HAP-1 (cell line): ENCODE data around the gene GAST.

Source experiments
- DNase-seq, 2 experiments: peaks; one replicate each; pipeline ENCODE4 v3.0.0-alpha.2; 2016 to 2020; ENCODE audit warnings: low spot score in 2 of 2
- H3K27me3 ChIP-seq: fragments of 250-450 bp; sonication (Bioruptor Pico); 2 replicates; pipeline ENCODE4 v1.5.1; 2020; ENCODE audit warnings: low read depth, mild to moderate bottlenecking, moderate library complexity
- H3K36me3 ChIP-seq: fragments of 250-450 bp; sonication (Bioruptor Pico); replicated peaks from 2 replicates; pipeline ENCODE4 v1.5.1; 2020; ENCODE audit warnings: mild to moderate bottlenecking
- H3K4me1 ChIP-seq: fragments of 250-450 bp; sonication (Bioruptor Pico); 2 replicates; pipeline ENCODE4 v1.5.1; 2020; ENCODE audit warnings: mild to moderate bottlenecking
- H3K4me3 ChIP-seq: fragments of 250-450 bp; sonication (Bioruptor Pico); 2 replicates; pipeline ENCODE4 v1.5.1; 2020; ENCODE audit warnings: mild to moderate bottlenecking, moderate library complexity
- H3K9me3 ChIP-seq: fragments of 250-450 bp; sonication (Bioruptor Pico); 2 replicates; pipeline ENCODE4 v1.5.1; 2020; ENCODE audit warnings: mild to moderate bottlenecking, moderate library complexity
- in situ Hi-C: fragments of 300-500 bp; cut with MboI; formaldehyde crosslinking; loops from 3 replicates; pipeline ENCODE4 v1.14.3; 2020; ENCODE audit warnings: low sequenced_read_pairs, inconsistent platforms, mixed read lengths

GAST gene

GRCh38 chr17:41710472-41711090, 1.6 kb upstream of the GAST start:
- DNase-seq = peak in 1 of 2 experiments; percentile 48

GRCh38 chr17:41717408-41718286, 5.5 kb downstream of the GAST start:
- no peak for DNase-seq
- in situ Hi-C loops = no loop called here
- Histone ChIP-seq H3K36me3 (no peaks in the 10 kb centered on the region), H3K4me1 (peaks cover 3% of the 10 kb centered on the region), H3K4me3 (no peak overlapping the region), H3K9me3 (no peaks in the 10 kb centered on the region), H3K27me3 (no peaks in the 10 kb centered on the region)

More at GRCh38 chr17:41710472-41711090, 1.6 kb upstream of the GAST start:
- Histone ChIP-seq H3K9me3 (no peaks in the 10 kb centered on the region), H3K4me1 (peaks cover 6% of the 10 kb centered on the region), H3K27me3 (no peaks in the 10 kb centered on the region), H3K36me3 (no peaks in the 10 kb centered on the region), H3K4me3 (no peak overlapping the region)
- in situ Hi-C loops = no loop called here

- Histone ChIP-seq H3K9me3 (no peaks in the 10 kb centered on the region), H3K36me3 (no peaks in the 10 kb centered on the region), H3K27me3 (no peaks in the 10 kb centered on the region), H3K4me3 (no peak overlapping the region), H3K4me1 (peaks cover 3% of the 10 kb centered on the region)
- in situ Hi-C loops = no loop called here
- no peak for DNase-seq
Observed at GRCh38 chr17:41718287-41718645, 6.1 kb downstream of the GAST start.

- no peaks in the 10 kb centered on the region for H3K36me3 ChIP-seq
- no peak for DNase-seq
- no peaks in the 10 kb centered on the region for H3K27me3 ChIP-seq
- in situ Hi-C loops = no loop called here
- peaks cover 3% of the 10 kb centered on the region for H3K4me1 ChIP-seq
- no peaks in the 10 kb centered on the region for H3K9me3 ChIP-seq
- H3K4me3 ChIP-seq = no peak overlapping the region
Observed at GRCh38 chr17:41722231-41722630, 10.1 kb downstream of the GAST start.

- Histone ChIP-seq H3K4me3 (no peak overlapping the region), H3K27me3 (no peaks in the 10 kb centered on the region), H3K36me3 (no peaks in the 10 kb centered on the region), H3K9me3 (no peaks in the 10 kb centered on the region), H3K4me1 (no peaks in the 10 kb centered on the region)
- in situ Hi-C loops = no loop called here
- DNase-seq = no peak
Observed at GRCh38 chr17:41723801-41724475, 11.8 kb downstream of the GAST start.

- no peaks in the 10 kb centered on the region for H3K36me3 ChIP-seq
- no peaks in the 10 kb centered on the region for H3K4me1 ChIP-seq
- no peak for DNase-seq
- no peaks in the 10 kb centered on the region for H3K27me3 ChIP-seq
- in situ Hi-C loops = no loop called here
- no peak overlapping the region for H3K4me3 ChIP-seq
- H3K9me3 ChIP-seq = no peaks in the 10 kb centered on the region
Observed at GRCh38 chr17:41724476-41725050, 12.4 kb downstream of the GAST start.

- in situ Hi-C loops = no loop called here
- H3K9me3 ChIP-seq = no peaks in the 10 kb centered on the region
- H3K4me3 ChIP-seq = no peak overlapping the region
Observed at GRCh38 chr17:41725134-41725533, 13.0 kb downstream of the GAST start.

GRCh38 chr17:41728056-41728455, 15.9 kb downstream of the GAST start:
- Histone ChIP-seq H3K27me3 (no peaks in the 10 kb centered on the region), H3K4me3 (no peak overlapping the region), H3K9me3 (no peaks in the 10 kb centered on the region), H3K4me1 (no peaks in the 10 kb centered on the region), H3K36me3 (no peaks in the 10 kb centered on the region)
- DNase-seq = no peak
- in situ Hi-C loops = no loop called here

More at GRCh38 chr17:41725134-41725533, 13.0 kb downstream of the GAST start:
- H3K4me1 ChIP-seq = no peaks in the 10 kb centered on the region
- no peaks in the 10 kb centered on the region for H3K36me3 ChIP-seq
- no peak for DNase-seq
- no peaks in the 10 kb centered on the region for H3K27me3 ChIP-seq

GRCh38 chr17:41730479-41730878, 18.3 kb downstream of the GAST start:
- in situ Hi-C loops = no loop called here
- Histone ChIP-seq H3K27me3 (peaks cover 8% of the 10 kb centered on the region), H3K4me3 (no peak overlapping the region), H3K36me3 (no peaks in the 10 kb centered on the region), H3K4me1 (0 out of 2 replicates have a peak, but pooled peaks cover 3% of the 10 kb centered on the region), H3K9me3 (no peaks in the 10 kb centered on the region)
- DNase-seq = no peak

- in situ Hi-C loops = no loop called here
- DNase-seq = no peak
- Histone ChIP-seq H3K27me3 (peaks cover 17% of the 10 kb centered on the region), H3K4me3 (no peak overlapping the region), H3K9me3 (no peaks in the 10 kb centered on the region), H3K4me1 (0 out of 2 replicates have a peak, but pooled peaks cover 3% of the 10 kb centered on the region), H3K36me3 (no peaks in the 10 kb centered on the region)
Observed at GRCh38 chr17:41731836-41732235, 19.7 kb downstream of the GAST start.

- H3K9me3 ChIP-seq = no peaks in the 10 kb centered on the region
- no peak for DNase-seq
- no peaks in the 10 kb centered on the region for H3K36me3 ChIP-seq
- H3K4me3 ChIP-seq = peak overlapping the region; percentile 75
- peaks cover 6% of the 10 kb centered on the region; the same call in 1 of the 2 replicates for H3K4me1 ChIP-seq
- peaks cover 27% of the 10 kb centered on the region for H3K27me3 ChIP-seq
- in situ Hi-C loops = no loop called here
Observed at GRCh38 chr17:41733348-41734138, 21.4 kb downstream of the GAST start.

- Histone ChIP-seq H3K27me3 (peaks cover 27% of the 10 kb centered on the region), H3K4me3 (peak within 1 kb of the TSS; percentile 75), H3K36me3 (no peaks in the 10 kb centered on the region), H3K9me3 (no peaks in the 10 kb centered on the region), H3K4me1 (peaks cover 6% of the 10 kb centered on the region; the same call in 1 of the 2 replicates)
- DNase-seq = peak; percentile 38 to 84
- in situ Hi-C loops = no loop called here
Observed at GRCh38 chr17:41734139-41734948, 22.2 kb downstream of the GAST start, which contains the start of gene HAP1. TSS of gene HAP1 (minus strand) at chr17:41734643. CDS start at chr17:41734634, 9 bp downstream.
